GM18519 (cell line): ENCODE data around the gene LTB4R.

ENCODE experiments used
- ATAC-seq: cut with Tn5 transposase; IDR thresholded peaks from one replicate; pipeline ENCODE4 v1.9.1; 2021; ENCODE audit warnings: mild to moderate bottlenecking, moderate library complexity; ENCODE audit not compliant: unreplicated experiment, low FRiP score

The LTB4R gene

DNA sequence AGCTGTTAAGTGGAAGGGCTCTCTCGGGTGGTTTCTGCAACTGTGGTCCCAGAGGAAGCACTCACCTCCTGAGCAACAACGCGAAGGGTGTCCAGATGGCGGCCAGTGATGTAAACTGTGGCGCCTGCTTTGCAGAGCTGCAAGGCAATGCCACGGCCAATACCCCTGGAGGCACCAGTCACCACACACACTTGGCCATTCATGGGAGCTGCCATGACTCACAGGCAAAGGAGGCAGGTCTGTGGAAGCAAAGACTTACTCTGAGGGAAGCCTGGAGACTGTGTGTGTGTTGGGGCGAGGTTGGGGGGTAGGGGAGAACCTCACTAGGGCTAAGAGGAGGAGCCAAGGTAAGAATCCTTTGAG lies 12.4 kb upstream of the LTB4R start:
- no peak for ATAC-seq

DNA sequence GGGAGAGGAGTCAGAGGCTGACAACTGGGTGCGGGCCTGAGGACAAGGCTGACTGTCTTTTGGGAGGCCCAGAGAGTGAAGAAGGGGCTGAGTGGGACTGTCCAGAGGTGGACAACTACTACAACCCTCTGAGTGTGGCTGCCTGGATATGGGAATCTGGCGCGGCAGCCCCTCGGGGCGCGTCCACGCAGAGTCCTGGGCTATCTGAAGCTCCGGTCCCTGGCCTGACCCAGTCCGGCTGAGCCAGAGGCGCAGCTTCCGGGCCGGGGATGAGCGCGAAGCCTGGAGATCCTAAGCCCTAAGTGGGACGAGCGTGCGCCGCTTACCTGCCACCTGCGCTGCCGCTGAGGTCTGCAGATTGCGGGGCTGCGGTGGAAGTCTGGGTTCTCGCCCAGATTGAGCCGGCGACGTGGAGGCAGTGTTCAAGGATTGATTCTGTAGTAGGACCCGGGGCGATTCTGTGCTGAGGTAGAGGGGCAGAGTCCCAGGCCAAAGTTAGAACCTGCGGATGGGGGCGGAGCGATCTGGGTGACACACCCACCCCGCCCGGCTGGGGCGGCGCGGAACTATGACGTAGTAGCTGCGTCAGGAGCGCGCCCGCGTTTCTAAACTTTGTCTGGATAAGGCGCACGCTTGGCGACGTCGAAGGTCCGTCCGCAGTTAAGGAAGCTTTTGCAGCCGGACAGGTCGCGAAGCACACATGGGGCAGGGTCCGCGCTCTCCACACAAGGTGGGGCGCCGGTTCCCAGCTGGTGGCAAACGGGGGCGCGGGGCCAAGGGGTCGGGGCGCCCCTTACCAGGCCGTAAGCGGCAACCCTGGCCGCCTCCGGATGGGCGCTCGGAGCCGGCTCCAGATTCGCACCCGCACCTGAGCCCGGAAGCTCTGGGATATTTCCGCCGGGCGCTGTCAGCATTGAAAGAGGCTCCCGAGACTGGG lies 11.8 kb upstream of the LTB4R start, which contains the start of the genes DHRS1 and NOP9:
Gene DHRS1, minus strand, starts transcription at position 526 of the 937 bp plus-strand sequence. CDS start 674 bp downstream, outside the sequence.
Gene NOP9, plus strand, starts transcription at position 596 of the 937 bp plus-strand sequence. Its CDS starts 105 bp downstream, at position 701.
- ATAC-seq: peak; percentile 50

GRCh38 chr14:24300326-24300980 lies 10.8 kb upstream of the LTB4R start:
- ATAC-seq: no peak

- no peak for ATAC-seq
These were observed 7.3 kb upstream of the LTB4R start for GRCh38 chr14:24304019-24304387.

DNA sequence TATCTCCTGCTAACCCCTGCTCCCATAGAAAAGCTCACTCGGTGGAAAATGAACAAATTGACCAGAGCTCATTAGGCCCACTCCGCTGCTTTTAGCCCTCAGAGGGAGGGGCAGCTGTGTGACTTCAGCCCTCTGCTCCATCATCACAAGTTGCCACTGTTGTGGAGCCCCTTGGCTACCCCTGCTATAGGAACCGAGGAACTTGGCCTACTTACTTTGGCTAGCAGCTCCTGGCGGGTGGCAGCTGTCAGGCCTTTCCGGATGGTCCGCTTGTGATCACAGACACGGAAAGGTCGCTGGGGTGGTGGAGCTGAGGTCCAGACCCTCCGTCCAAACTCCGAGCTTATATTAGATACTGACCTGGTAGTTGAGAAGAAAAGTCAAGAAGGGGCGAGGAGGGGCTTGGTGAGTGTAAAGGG lies 4.1 kb upstream of the LTB4R start:
- no peak for ATAC-seq

DNA sequence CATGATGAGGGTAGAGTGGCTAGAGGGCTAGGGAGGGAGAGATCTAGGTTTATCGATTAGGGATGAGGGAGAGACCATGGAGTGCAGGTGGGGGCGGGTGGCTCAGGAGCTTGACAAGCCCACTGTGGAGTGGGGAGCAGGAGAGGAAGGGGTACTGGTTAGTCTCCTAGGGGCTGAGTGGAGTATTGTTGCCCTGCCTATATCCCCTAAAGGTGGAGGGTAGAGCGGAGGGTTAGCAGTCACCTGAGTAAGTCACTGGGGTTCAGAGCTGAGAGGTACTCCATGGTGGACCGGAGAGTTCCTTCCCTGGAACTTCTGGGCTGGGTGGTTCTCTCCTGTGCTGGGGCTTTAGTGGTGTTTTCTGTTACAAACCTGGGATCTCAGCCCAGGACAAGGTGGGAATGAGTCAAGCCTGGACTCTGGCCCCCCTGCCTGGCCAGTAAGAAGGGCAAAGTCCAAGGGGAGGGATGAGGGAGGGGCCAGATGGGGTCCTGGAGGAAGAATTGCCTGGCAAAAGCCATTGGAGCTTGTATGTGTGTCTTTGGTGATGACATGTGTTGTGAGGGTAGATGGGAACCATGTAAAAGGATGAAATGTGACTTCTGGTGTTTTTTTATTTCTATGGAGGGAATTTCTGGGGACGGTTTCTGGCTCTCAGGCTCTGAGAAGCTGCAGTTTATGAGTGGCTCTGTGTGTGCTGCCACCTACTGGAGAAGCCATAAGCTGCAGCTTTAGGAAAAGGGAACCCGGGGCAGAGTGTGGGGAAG lies 3.5 kb upstream of the LTB4R start, which contains the start of gene CIDEB:
Gene CIDEB, minus strand, starts transcription at position 403 of the 767 bp plus-strand sequence. Its CDS starts 119 bp downstream, at position 284.
- ATAC-seq: no peak

GRCh38 chr14:24308342-24309124 lies 2.8 kb upstream of the LTB4R start:
- ATAC-seq: no peak

DNA sequence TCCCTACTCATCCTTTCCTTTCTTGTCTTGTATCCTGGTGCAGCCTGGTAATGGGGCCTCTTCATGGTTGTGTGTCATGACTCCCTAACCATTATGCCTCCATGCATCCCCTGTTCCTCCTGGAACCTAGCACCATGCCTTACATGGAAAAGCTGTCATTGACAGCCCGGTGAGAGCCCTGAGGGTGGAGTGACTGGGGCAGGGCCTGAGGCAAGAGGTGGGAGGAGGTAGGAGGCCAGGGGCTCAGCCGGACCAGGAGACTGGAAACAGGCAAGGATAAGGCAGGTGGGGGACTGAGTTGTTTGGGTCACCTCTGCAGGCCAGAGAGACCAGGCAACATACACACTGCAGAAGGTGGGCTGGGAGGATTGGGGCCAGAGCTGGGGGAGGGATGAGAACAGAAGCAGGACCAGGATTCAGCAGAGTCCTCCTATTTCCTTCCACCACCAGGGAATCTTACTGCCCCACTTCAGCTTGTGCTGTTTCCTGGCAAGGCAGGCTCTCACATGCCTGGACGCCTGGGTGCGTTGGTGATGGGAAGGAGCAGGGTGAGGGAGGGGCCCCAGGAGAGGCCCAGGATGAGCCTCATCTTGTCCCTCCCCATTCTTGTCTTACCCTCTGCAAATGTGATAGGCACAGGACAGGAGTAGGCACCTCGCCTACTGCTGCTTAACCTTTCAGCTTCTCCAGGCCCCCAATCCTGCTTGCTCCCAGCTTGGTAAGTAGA lies 1.6 kb upstream of the LTB4R start, which contains the start of gene LTB4R2:
Gene LTB4R2, plus strand, starts transcription at position 603 of the 727 bp plus-strand sequence. CDS start 525 bp downstream, outside the sequence.
- no peak for ATAC-seq

DNA sequence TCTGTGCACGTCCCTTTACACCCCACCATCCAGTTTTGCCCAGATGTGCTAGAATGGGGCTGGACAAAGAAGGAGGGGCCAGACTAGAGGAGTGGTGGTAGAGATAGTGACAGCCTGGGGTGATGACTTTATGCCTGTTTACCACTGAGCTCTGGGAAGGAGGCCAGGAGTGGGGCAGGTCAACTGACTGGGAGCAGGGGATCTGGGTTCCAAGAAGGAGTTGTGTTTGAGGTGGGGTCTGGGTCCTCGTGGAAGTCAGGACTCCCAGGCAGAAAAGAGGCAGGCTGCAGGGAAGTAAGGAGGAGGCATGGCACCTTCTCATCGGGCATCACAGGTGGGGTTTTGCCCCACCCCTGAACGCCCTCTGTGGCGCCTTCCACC lies 1.0 kb upstream of the LTB4R start:
- no peak for ATAC-seq

- ATAC-seq: no peak
These were observed 724 bp downstream of the LTB4R start for GRCh38 chr14:24311837-24312615.

DNA sequence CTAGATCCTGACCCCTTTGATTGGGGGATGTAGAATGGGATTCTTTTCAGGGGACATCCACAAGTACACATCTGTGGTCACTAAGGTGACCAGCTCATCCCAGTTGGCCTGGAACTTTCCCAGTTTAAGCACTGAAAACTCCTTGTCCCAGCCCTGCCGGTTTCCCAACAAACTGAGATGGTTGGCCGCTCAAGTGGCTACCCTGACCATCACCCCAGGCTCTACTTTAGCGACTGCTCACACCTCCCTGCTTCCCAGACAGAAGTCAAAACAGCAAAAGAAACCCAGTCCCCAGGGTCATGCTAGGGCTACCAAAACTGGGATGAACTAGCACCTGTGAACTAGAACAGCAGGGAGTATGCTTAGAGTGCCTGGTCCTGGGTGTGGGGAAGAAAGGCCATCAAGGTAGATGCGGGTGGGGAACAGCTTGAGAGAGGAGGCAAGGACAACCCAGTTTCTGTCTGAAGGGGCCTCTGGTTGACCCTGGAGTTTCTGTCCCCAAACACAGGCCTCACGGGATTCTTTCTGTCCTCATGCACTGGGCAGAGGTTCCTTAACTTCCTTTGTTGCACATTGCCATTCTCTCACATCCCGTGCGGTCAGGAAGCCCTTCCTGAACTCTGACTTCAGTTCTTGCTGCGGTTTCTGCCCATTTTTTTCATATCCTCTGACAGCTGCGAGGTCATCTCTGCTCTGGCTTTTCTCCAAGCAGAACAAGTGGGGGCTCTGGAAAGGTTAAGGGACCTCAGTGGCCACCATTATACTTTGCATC lies 1.6 kb downstream of the LTB4R start:
- no peak for ATAC-seq

- ATAC-seq: no peak
These were observed 2.6 kb downstream of the LTB4R start for GRCh38 chr14:24313913-24314312.

- ATAC-seq: no peak
These were observed 3.3 kb downstream of the LTB4R start for GRCh38 chr14:24314377-24315193.

- no peak for ATAC-seq
These were observed 4.0 kb downstream of the LTB4R start for GRCh38 chr14:24315243-24315806.

DNA sequence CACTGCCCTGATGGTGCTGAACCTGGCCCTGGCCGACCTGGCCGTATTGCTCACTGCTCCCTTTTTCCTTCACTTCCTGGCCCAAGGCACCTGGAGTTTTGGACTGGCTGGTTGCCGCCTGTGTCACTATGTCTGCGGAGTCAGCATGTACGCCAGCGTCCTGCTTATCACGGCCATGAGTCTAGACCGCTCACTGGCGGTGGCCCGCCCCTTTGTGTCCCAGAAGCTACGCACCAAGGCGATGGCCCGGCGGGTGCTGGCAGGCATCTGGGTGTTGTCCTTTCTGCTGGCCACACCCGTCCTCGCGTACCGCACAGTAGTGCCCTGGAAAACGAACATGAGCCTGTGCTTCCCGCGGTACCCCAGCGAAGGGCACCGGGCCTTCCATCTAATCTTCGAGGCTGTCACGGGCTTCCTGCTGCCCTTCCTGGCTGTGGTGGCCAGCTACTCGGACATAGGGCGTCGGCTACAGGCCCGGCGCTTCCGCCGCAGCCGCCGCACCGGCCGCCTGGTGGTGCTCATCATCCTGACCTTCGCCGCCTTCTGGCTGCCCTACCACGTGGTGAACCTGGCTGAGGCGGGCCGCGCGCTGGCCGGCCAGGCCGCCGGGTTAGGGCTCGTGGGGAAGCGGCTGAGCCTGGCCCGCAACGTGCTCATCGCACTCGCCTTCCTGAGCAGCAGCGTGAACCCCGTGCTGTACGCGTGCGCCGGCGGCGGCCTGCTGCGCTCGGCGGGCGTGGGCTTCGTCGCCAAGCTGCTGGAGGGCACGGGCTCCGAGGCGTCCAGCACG lies 4.7 kb downstream of the LTB4R start:
- no peak for ATAC-seq

DNA sequence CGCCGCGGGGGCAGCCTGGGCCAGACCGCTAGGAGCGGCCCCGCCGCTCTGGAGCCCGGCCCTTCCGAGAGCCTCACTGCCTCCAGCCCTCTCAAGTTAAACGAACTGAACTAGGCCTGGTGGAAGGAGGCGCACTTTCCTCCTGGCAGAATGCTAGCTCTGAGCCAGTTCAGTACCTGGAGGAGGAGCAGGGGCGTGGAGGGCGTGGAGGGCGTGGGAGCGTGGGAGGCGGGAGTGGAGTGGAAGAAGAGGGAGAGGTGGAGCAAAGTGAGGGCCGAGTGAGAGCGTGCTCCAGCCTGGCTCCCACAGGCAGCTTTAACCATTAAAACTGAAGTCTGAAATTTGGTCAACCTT lies 5.3 kb downstream of the LTB4R start:
- ATAC-seq: no peak
